22Rv1 (cell line): ENCODE data around the gene DIAPH2.

Source experiments
- CTCF ChIP-seq: fragments of 450-650 bp; IDR thresholded peaks from 2 replicates; pipeline ENCODE4 v1.5.1; 2017; ENCODE audit warnings: mild to moderate bottlenecking
- ZFX ChIP-seq: fragments of 450-650 bp; IDR thresholded peaks from 2 replicates; pipeline ENCODE4 v1.6.1; 2017; ENCODE audit warnings: antibody characterized with exemption, borderline replicate concordance

- no peak for TF ChIP-seq CTCF
- TF ChIP-seq ZFX = no peak
Observed at GRCh38 chrX:97109730-97110129, 425.1 kb downstream of the DIAPH2 start.
